Measurements from ENCODE around the gene HACD4.
"Not testable (repeated sequence)": the region's sequence is repeated elsewhere in the genome, so short reads cannot be mapped to it uniquely, and the experiment has no call there.

Gene HACD4

DNA sequence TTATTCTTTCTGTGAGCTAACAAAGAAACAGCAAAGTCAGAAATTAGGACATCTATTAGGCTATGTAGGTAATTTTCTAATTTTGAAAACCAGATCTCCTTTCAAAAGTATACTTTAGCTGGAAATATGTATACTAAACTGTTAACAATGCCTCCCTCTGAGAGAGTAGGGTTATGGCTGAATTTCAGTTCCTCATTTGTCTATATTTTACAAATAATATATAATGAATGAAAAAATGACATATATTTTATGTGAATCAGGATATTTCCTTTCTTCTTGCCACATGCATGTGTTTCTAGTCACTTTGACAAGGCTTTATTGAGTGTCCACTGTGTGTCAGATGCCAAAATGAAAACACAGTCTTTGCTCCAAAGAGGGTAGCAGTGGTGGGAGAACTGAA lies 15.4 kb downstream of the HACD4 start:
- DNase-seq: no peak

DNA sequence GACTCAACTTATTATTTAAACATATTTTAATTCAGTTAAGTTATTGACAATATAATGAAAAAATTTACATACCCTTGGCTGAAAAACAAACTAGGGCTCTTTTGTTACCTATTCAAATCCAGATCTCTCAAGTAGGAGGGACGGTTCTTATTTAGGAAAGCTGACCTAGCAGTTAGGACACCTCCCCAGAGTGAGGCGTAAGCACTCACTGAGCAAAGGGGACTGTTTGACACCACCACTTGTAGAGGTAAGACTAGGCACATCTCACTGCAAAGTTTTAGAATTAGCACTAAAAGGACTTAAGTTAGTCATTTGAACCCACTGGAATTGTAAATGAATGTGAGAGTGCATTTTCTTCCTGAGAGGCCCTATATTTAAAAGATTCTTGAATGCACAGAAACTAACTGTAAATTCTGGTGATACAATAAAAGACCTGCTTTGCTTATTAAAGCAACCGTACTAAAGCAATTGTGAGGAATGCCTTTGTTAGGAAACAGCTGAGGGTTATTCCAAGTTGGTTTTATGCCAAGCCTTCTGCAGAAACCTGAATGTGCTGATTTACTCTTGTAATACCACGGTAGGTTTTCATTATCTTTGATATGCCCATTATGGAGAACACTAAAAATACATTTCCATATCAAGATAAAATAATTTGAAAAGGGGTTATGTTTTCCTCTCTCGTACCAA lies 16.2 kb downstream of the HACD4 start:
- no peak for DNase-seq

- DNase-seq: peak; percentile 26
Observed at GRCh38 chr9:21002040-21002439, 29.4 kb downstream of the HACD4 start.

DNA sequence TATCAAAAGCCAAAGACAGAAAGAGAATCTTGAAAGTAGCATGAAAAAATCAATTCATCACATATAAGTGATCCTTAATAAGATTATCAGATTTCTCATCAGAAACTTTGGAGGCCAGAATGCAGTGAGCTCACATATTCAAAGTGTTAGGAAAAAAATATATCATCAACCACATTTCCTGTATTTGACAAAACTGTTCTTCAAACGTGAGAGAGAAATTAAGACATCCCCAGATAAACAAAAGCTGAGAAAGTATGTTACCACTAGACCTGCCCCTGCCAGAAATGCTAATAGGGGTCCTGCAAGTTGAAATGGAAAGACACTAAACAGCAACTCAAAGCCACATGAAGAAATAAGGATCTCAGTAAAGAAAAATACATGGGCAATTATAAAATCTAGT lies 29.9 kb downstream of the HACD4 start:
- DNase-seq: peak; percentile 7

DNA sequence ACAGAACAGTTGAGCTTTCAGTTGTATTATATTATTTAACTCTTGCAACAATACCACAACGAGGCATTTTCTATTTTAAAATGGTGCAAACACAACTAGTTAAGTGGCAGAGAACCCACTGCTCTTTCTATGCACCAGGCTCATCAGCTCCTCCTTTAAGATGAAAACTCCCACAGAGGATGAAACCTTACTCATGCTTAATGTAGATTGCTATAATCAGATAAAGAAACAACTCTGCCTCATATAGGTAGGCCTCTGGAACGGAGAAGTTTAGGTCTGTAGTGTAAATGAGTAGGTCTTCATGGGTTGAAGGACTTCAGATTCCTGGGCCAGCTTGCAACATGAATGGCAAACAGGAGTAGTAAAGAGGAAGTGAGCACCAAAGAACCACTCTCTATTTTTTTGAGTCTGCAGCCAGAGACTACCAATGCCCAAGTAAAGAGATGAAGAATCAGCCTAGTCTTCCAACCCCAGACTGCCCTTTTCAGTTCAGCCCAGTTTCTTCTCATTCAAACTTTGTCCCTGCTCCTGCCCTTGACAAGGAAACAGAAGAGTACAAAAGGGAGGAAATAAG lies 33.9 kb downstream of the HACD4 start:
- no peak for DNase-seq

- DNase-seq: no peak
Observed at GRCh38 chr9:20996809-20997208, 34.6 kb downstream of the HACD4 start.

DNA sequence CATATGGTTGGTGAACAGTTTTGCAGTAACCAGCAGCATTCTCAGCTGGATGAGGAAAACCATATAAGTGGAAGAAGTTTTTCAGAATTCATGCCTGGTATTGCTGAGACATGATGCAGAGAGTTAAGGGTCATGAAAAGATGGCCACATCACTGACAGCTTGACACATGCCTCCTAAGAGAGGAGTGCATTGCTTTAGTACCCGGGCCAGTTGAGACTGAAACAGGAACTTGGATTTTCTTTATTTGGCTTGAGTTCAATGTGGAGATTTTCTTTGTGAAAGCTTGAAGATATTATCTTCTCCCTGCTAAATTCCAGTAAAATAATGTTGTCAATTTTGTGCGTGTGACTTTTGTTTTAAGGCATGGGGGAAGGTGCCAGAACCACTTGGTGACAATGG lies 35.8 kb downstream of the HACD4 start:
- no peak for DNase-seq

DNA sequence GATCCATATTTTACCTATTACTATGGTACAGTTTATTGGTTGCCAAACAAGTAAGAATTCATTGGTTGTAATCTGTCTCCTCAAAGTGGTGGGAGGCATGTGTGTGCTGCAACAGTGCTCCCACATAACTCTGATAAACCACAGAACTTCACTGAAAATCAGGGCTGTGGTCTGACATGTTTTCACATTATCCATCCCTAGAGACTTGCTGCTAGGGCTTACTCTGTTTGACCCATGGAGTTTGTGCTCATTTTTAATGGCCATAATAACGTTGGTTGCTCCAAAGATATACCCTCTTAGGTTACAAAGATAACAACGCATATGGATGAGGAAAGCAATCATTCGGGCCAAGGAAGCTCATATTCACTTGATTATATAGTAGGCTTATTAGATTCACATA lies 37.0 kb downstream of the HACD4 start:
- DNase-seq: no peak

GRCh38 chr9:20990867-20991266 lies 40.6 kb downstream of the HACD4 start:
- no peak for DNase-seq

DNA sequence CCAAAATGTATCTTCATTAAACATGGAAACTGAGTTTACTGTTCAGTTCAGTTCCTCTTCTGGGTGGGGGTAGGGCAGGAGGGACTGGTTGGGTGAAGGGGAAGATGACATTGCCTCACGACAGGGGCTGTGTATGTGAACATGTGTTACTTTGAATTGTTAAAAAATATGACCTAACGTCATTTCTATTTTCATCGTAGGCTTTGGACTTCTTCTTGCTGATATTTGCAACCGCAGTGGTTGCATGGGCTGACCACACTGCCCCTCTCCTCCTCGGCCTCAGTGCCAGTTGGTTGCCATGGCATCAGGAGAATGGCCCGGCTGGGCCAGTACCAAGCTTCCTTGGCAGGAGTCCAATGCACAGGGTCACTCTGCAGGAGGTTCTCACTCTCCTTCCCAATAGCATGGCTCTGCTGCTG lies 41.5 kb downstream of the HACD4 start:
- DNase-seq: no peak

- DNase-seq: no peak
Observed at GRCh38 chr9:20988671-20989315, 42.6 kb downstream of the HACD4 start.

DNA sequence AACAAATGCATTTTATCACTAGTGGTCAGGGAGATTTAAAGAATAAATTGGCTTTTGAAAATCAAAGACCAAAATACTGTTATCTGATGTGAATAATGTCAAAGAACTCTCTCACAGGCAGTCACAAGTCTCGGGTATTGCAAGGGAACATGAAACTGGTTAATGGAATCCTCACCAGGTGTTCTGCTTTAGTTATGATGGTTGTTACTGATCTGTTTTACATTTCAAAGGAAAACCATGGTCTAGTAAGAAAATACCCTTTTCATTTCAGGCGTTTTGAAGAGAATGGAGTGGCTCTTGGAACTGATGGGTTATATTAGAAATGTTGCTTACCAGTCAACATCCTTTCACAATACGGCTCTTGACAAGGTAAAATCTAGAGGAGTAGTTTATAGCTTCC lies 43.4 kb downstream of the HACD4 start:
- no peak for DNase-seq

DNA sequence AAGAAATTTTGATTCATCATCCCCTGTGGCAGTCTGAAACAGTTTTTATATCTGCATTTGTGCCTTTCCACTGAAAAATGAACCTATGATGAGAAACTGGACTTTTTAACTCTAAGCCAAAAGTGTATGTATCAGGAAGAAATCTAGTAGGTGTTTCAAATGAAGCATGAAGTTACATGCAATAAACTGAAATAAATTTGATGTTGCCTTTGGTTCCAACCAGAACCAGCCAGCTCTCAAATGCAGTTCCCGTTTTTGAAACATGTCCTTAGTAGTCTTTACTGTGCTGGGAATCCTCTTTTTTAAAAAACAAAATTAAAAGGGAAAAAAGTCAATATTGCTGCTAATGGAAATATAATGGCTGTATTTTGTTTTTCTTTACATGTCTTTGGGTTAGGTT lies 43.9 kb downstream of the HACD4 start:
- DNase-seq: no peak

GRCh38 chr9:20985851-20986600 lies 45.4 kb downstream of the HACD4 start:
- DNase-seq: no peak

DNA sequence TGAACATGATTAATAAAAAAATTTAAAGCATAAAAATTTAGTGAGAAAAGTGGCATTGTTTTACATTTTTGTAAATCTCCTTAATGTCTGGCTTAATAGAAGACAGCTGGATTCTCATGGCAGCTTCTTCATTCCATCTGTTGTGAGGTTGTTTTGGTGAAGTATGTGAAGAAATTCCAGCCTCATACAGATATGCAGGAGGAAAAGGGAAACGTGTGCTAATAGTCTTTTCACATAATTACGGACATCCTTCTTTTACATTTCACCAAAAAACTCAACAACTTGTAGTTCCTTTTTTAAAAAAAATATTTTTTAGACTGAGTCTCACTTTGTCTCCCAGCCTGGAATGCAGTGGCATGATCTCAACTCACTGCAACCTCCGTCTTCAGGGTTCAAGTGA lies 46.9 kb downstream of the HACD4 start:
- DNase-seq: no peak

DNA sequence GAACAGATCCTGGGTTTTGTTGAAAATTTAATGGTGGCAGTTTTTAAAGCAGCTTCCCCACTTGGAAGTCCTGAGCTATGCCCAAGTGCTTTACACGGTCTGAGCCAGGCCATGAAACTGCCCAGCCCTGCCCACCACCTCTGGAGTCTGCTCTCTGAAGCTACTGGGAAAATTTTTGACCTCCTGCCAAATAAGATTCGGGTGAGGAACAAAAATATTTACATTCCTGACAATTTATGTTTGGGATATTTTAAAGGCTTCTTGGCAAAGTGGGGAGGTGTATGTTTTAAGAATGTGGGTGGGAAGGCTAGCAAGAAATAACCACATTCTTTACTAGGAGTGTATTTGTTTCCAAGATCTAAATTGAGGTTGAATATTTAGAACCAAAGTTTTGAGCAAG lies 50.0 kb downstream of the HACD4 start:
- no peak for DNase-seq

- no peak for DNase-seq
Observed at GRCh38 chr9:20980832-20981455, 50.5 kb downstream of the HACD4 start.

DNA sequence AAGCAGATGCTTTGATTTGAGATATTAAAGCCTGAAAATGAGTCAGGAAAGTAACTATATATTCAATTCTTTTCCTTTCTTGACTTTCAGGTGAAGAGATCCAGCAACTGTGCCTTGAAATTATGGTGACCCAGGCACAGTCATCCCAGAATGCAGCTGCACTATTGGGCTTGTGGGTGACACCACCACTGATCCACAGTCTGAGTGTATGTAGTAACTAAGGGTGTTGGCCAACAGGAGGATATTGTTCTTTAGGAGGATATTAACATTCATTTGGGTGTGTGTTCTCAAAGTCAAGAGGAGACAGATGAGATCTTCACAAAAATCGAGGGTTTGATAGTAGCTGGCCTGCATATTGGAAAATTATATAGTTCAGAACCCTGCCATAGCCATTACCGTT lies 53.2 kb downstream of the HACD4 start:
- DNase-seq: no peak

GRCh38 chr9:20974191-20974938 lies 57.1 kb downstream of the HACD4 start:
- not testable (repeated sequence) for DNase-seq

GRCh38 chr9:20973246-20973947 lies 58.0 kb downstream of the HACD4 start:
- DNase-seq: not testable (repeated sequence)

DNA sequence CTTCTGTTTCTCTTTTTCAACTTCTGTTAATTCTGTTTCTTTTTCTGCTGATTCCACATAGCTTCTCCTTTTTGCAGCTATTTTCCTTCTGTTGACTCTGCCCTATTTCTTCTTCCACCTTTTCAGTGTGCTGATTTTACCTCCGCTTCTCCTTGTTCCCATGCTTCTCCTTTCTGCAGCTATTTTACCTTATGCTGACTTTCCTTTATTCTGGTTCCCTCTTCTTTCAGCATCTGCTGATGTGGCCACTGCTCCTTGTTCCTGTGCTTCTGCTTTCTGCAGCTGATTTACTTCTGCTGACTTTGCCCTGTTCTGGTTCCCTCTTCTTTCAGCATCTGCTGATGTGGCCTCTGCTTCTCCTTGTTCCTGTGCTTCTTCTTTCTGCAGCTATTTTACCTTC lies 58.8 kb downstream of the HACD4 start:
- no peak for DNase-seq

Measured in central memory CD4-positive, alpha-beta T cell (primary cell).